Gastroesophageal sphincter (tissue), 4 donors: Measurements from ENCODE around the gene VPS45. TPM values are rescaled to one million over a fixed set of nuclear protein-coding genes. Genes with fewer than 3 reads are reported as not detected.
"Not testable (repeated sequence)": the region's sequence is repeated elsewhere in the genome, so short reads cannot be mapped to it uniquely, and the experiment has no call there.

Experiments used
- ATAC-seq: fragments of 150-250 bp; one replicate; pipeline ENCODE4 v1.9.1; 2016; ENCODE audit warnings: mild to moderate bottlenecking, moderate library complexity
- H3K27ac ChIP-seq, 4 donors: fragments of 200-600 bp; sonication (generic) in 3 of 4; 1 replicate in 3 of 4; 2 replicates in 1 of 4; pipeline ENCODE4 v1.5.1; 2016 to 2019
- H3K27me3 ChIP-seq: fragments of 200-600 bp; sonication (generic); one replicate; pipeline ENCODE4 v1.5.1; 2019
- H3K36me3 ChIP-seq, 2 donors: fragments of 200-600 bp; sonication (generic); one replicate each; pipeline ENCODE4 v1.5.1; 2019; ENCODE audit warnings: control low read depth in 1 of 2
- H3K4me1 ChIP-seq, 3 donors: fragments of 200-600 bp; sonication (generic); 1 replicate in 2 of 3; 2 replicates in 1 of 3; pipeline ENCODE4 v1.5.1; 2016 to 2019; ENCODE audit warnings: control low read depth in 2 of 3
- H3K4me3 ChIP-seq, 2 donors: fragments of 200-600 bp; sonication (generic); one replicate each; pipeline ENCODE4 v1.5.1; 2019; ENCODE audit warnings: mild to moderate bottlenecking in 1 of 2, moderate library complexity in 1 of 2
- H3K9me3 ChIP-seq, 3 donors: fragments of 200-600 bp; sonication (generic); one replicate each; pipeline ENCODE4 v1.5.1; 2017 to 2019; ENCODE audit warnings: control low read depth in 2 of 3
- EP300 ChIP-seq: sonication (generic); formaldehyde crosslinking; IDR thresholded peaks from one replicate; pipeline ENCODE4 v1.6.1; 2017; ENCODE audit warnings: antibody characterized with exemption, mild to moderate bottlenecking
- POLR2A ChIP-seq, 2 donors: fragments of 450-650 bp; IDR thresholded peaks; one replicate each; pipeline ENCODE4 v1.6.1; 2017; ENCODE audit warnings: antibody characterized with exemption in 2 of 2, mild to moderate bottlenecking in 2 of 2, moderate library complexity in 1 of 2
- POLR2AphosphoS5 ChIP-seq: sonication (generic); formaldehyde crosslinking; IDR thresholded peaks from one replicate; pipeline ENCODE4 v1.6.1; 2017; ENCODE audit warnings: antibody characterized with exemption
- WGBS, 2 donors: methylation state at CpG; one replicate each; pipeline ENCODE4 v1.1.5; 2018; ENCODE audit warnings: low coverage in 1 of 2; 5-methylcytosine and 5-hydroxymethylcytosine counted together
- total RNA-seq, 4 donors: library from RNA; depleted of rRNA; stranded (reverse); fragments of >200 nt; gene quantifications; one replicate each; pipeline ENCODE4 v1.1.0, GENCODE V29; 2016
- TF ChIP-seq, protein P1 (sequence below), 4 experiments: fragments of 200-600 bp in 2 of 4; fragments of 450-650 bp in 2 of 4; sonication (generic) in 1 of 4; IDR thresholded peaks; one replicate each; pipeline ENCODE4 v1.5.1; 2017 to 2019; ENCODE audit warnings: antibody characterized with exemption in 4 of 4, mild to moderate bottlenecking in 2 of 4, moderate library complexity in 2 of 4

VPS45 gene
- total RNA-seq, 4 donors from 2014 or later: 44.7 to 75.8 (median 50.4) TPM

DNA sequence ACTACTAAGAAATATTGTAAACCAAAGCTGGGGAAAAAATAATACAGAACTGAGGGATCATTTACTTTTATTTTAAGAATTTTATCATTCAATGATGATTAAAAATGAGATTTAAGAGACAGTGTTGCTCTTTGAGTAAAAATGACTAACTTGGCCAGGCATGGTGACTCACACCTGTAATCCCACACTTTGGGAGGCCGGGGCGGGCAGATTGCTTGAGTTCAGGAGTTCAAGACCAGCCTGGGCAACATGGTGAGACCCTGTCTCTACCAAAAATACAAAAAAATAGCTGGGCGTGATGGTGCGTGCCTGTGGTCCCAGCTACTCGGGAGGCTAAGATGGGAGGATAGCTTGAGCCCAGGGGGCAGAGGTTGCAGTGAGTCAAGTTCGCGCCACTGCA is 60.3 kb downstream of the VPS45 start:
- no peaks in the 10 kb centered on the region for H3K9me3 ChIP-seq
- H3K27ac ChIP-seq: no peak overlapping the region
- no peaks in the 10 kb centered on the region for H3K27me3 ChIP-seq
- no peak for ATAC-seq
- no peak for TF ChIP-seq EP300
- TF ChIP-seq, protein P1, sequence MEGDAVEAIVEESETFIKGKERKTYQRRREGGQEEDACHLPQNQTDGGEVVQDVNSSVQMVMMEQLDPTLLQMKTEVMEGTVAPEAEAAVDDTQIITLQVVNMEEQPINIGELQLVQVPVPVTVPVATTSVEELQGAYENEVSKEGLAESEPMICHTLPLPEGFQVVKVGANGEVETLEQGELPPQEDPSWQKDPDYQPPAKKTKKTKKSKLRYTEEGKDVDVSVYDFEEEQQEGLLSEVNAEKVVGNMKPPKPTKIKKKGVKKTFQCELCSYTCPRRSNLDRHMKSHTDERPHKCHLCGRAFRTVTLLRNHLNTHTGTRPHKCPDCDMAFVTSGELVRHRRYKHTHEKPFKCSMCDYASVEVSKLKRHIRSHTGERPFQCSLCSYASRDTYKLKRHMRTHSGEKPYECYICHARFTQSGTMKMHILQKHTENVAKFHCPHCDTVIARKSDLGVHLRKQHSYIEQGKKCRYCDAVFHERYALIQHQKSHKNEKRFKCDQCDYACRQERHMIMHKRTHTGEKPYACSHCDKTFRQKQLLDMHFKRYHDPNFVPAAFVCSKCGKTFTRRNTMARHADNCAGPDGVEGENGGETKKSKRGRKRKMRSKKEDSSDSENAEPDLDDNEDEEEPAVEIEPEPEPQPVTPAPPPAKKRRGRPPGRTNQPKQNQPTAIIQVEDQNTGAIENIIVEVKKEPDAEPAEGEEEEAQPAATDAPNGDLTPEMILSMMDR (IDR thresholded peaks at IDR 0.05): no peak
- peaks cover 0 to 5% (median 0%) of the 10 kb centered on the region in 3 donors for H3K4me1 ChIP-seq
- H3K4me3 ChIP-seq: no peak overlapping the region
- H3K36me3 ChIP-seq: peaks cover 0 to 2% of the 10 kb centered on the region in 2 donors
- 81 to 97% methylated on average over 5 to 7 of the region's 7 CpGs for WGBS, 2 donors

DNA sequence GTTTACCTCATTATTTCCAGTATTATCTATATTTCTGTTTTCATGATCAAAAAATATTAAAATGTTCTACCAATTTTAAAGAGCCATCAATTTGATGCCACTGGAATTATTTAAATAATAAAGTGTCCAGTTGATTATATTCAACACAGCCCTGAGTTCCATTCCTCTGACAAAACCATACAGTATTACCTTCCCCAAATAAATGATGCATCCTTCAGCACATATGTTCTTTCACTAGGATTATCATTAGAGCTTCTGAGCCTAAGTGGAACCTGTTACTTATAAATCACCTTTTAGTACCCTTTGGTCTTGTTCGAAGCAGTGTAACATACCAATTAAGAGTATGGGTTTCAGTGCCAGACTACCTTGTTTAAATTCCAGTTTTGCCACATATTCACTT is 64.8 kb downstream of the VPS45 start:
- H3K27me3 ChIP-seq: no peaks in the 10 kb centered on the region
- no peak overlapping the region for H3K27ac ChIP-seq
- H3K9me3 ChIP-seq: no peaks in the 10 kb centered on the region
- 64 to 100% methylated on average over 1 of the region's 1 CpG for WGBS, 2 donors
- peaks cover 0 to 5% (median 0%) of the 10 kb centered on the region in 3 donors for H3K4me1 ChIP-seq
- TF ChIP-seq, protein P1 (IDR thresholded peaks at IDR 0.05): no peak
- TF ChIP-seq POLR2A (IDR thresholded peaks at IDR 0.05) (no peak), POLR2AphosphoS5 (no peak), EP300 (no peak)
- no peak overlapping the region for H3K4me3 ChIP-seq
- H3K36me3 ChIP-seq: peaks cover 0 to 11% of the 10 kb centered on the region in 2 donors
- no peak for ATAC-seq

DNA sequence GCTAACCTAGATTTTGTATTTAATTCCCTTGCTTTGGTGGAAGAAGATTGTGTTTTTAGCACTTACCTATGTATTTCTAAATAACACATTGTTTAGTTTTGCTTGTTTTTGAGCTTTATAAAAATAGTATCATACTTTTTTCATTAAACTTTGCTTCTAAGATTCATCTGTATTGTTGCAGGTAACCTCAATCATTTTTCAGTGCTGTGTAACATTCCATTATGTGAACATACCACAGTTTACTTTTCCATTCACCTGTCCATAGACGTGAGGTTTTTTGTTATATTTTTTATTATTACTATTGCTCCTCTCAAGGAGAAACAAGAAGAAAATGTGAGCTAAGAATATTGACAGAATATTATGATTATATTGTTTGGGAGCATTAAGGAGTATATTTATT is 67.0 kb downstream of the VPS45 start:
- peaks cover 0 to 5% (median 0%) of the 10 kb centered on the region in 3 donors for H3K4me1 ChIP-seq
- TF ChIP-seq, protein P1 (IDR thresholded peaks at IDR 0.05): no peak
- no peak for TF ChIP-seq POLR2A (IDR thresholded peaks at IDR 0.05)
- TF ChIP-seq EP300: no peak
- TF ChIP-seq POLR2AphosphoS5: no peak
- 96 to 100% methylated on average over 1 of the region's 1 CpG for WGBS, 2 donors
- no peak overlapping the region for H3K4me3 ChIP-seq
- H3K27ac ChIP-seq: no peak overlapping the region
- no peak for ATAC-seq
- H3K27me3 ChIP-seq: no peaks in the 10 kb centered on the region
- no peaks in the 10 kb centered on the region for H3K9me3 ChIP-seq
- H3K36me3 ChIP-seq: peaks cover 0 to 17% of the 10 kb centered on the region in 2 donors

DNA sequence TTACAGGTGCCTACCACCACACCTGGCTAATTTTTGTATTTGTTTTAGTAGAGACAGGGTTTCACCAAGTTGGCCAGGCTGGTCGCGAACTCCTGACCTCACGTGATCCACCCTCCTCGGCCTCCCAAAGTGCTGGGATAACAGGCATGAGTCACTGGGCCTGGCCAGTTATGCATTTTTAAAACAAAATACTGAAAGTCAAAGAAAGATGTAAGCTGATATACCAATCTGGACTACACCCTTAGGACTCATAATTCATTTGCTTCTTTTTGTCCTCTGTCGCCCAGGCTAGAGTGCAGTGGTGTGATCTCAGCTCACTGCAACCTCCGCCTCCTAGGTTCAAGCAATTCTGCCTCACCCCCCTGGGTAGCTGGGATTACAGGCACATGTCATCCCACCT is 67.8 kb downstream of the VPS45 start:
- H3K27ac ChIP-seq, H3K9me3 ChIP-seq, ATAC-seq, H3K4me3 ChIP-seq, H3K4me1 ChIP-seq, H3K27me3 ChIP-seq: not testable (repeated sequence)
- 80% methylated on average over 1 of the region's 6 CpGs; no CpG with 5 or more reads in 1 of the 2 donors for WGBS, 2 donors
- peaks cover 0 to 17% of the 10 kb centered on the region in 2 donors for H3K36me3 ChIP-seq

DNA sequence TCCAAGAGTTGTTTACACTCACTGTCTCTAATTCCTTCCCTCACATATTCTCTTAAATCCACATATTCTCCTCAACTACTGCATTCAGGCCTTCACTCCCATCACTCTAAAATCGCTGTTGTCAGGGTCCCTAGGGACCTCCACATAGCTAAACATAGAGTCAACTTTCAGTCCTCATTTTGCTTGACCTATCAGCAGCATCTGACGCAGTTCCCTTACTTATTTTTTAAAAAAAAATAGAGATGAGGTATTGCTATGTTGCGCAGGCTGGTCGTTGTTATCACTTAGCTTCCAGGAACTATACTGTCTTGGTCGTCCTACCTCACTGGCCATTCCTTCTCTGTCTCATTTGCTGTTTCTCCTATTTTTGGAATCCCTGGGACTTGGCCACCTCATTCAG is 70.5 kb downstream of the VPS45 start:
- H3K4me1 ChIP-seq: no peaks in the 10 kb centered on the region
- peaks cover 0 to 21% of the 10 kb centered on the region in 2 donors for H3K36me3 ChIP-seq
- 78 to 100% methylated on average over 5 of the region's 5 CpGs for WGBS, 2 donors
- TF ChIP-seq POLR2AphosphoS5: no peak
- H3K27me3 ChIP-seq: no peaks in the 10 kb centered on the region
- no peaks in the 10 kb centered on the region for H3K9me3 ChIP-seq
- H3K27ac ChIP-seq: no peak overlapping the region
- no peak for ATAC-seq
- H3K4me3 ChIP-seq: no peak overlapping the region

DNA sequence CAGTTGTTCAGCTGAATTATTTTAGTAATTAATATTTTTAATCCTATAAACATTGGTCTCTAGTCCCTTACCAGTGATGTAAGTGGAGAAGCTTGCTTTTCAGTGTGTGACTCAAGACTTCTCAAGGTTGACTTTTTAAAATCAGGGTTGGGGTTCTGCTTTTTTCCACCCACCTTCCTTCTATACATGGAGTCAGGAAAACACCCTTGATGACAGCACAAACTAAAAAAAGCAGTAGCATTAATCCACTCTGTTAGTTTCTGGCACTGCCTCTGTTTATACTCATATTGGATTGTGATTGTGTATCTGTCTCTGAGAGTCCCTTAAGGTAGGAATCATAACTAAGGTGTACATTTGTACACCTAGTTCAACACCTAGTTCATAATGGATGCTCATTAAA is 73.9 kb downstream of the VPS45 start:
- H3K36me3 ChIP-seq: peaks cover 0 to 26% of the 10 kb centered on the region in 2 donors
- H3K27me3 ChIP-seq: no peaks in the 10 kb centered on the region
- no peak overlapping the region for H3K4me3 ChIP-seq
- no peak for ATAC-seq
- no peak overlapping the region for H3K27ac ChIP-seq
- TF ChIP-seq POLR2A (IDR thresholded peaks at IDR 0.05) (no peak), EP300 (no peak), POLR2AphosphoS5 (no peak)
- no peaks in the 10 kb centered on the region for H3K4me1 ChIP-seq
- H3K9me3 ChIP-seq: no peaks in the 10 kb centered on the region

DNA sequence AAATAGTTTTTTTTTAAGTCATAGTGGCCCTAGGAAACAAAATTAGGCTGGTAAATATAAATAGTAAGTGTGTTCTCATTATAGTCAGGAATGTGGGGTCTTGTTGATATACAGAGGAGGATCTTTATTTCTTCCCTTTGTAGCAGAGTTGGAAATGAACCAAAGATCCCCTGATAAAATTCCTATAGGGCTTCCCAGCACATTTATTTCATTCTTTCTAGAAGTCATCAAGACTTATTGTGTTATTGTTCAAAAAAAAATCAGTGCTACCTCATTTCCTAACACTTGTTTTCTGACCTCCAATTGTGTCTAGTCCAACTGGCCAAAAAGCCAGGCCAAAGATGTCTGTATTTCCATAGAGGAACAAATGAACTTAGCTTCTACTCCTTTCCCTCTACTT is 74.5 kb downstream of the VPS45 start:
- no peak for ATAC-seq
- peaks cover 0 to 2% (median 0%) of the 10 kb centered on the region in 3 donors for H3K4me1 ChIP-seq
- H3K4me3 ChIP-seq: no peak overlapping the region
- TF ChIP-seq POLR2AphosphoS5 (no peak), POLR2A (IDR thresholded peaks at IDR 0.05) (no peak), EP300 (no peak)
- TF ChIP-seq, protein P1 (IDR thresholded peaks at IDR 0.05): no peak
- no peaks in the 10 kb centered on the region for H3K9me3 ChIP-seq
- no peaks in the 10 kb centered on the region for H3K27me3 ChIP-seq
- H3K27ac ChIP-seq: no peak overlapping the region
- H3K36me3 ChIP-seq: peaks cover 0 to 22% of the 10 kb centered on the region in 2 donors
